HG03103 (cell line): ENCODE results near the gene CAMKK2.
"Not testable (repeated sequence)": the region's sequence is repeated elsewhere in the genome, so short reads cannot be mapped to it uniquely, and the experiment has no call there.

Experiments
- ATAC-seq: cut with Tn5 transposase; IDR thresholded peaks from one replicate; pipeline ENCODE4 v1.9.1; 2021; ENCODE audit warnings: low read depth; ENCODE audit not compliant: unreplicated experiment

CAMKK2 gene

DNA sequence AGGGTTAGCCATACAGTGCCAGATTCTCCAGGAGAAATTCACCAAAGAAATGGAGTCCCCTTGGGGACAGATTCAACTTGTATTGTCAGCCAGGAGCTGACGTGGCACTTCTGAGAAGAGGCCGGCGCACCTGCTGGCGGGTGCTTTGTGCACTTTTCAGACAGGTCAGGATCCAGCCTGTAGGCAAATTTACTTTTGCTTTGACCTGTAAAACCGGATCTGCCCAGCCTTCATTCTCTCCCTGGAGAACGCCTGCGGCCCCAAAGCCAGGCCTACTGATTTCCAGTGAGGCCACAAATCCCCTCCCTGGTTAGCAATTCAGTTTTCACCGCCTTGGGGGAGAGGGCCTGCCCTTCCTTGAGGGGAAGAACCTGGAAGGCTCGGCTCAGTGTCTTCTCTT, 69.2 kb downstream of the CAMKK2 start:
- peak; percentile 55 for ATAC-seq

DNA sequence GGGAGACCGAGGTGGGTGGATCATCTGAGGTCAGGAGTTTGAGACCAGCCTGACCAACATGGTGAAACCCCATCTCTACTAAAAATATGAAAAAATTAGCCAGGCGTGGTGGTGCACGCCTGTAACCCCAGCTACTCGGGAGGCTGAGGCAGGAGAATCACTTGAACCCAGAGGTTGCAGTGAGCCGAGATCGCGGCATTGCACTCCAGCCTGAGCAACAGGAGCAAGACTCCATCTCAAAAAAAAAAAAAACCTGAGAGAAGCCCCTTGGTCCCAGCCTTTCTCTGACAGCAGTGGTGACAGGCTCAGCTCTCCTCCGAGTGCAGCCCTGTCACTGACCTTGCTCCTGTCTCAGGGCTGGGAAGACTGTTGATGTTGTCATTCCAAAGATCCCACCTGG, 69.6 kb downstream of the CAMKK2 start:
- not testable (repeated sequence) for ATAC-seq

DNA sequence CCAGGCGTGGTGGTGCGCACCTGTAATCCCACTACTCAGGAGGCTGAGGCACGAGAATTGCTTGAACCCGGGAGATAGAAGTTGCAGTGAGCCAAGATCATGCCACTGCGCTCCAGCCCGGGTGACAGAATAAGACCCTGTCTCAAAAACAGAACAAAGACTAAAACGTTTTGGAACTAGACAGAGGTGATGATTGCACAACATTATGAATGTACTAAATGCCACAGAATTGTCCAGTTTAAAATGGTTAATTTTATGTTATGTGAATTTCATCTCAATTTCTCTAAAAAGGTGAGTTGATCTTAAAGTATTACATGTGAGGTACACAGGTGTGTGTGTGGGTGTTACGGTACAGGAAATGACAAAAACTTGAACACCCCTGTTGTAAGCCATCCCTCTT, 70.1 kb downstream of the CAMKK2 start:
- ATAC-seq: no peak

DNA sequence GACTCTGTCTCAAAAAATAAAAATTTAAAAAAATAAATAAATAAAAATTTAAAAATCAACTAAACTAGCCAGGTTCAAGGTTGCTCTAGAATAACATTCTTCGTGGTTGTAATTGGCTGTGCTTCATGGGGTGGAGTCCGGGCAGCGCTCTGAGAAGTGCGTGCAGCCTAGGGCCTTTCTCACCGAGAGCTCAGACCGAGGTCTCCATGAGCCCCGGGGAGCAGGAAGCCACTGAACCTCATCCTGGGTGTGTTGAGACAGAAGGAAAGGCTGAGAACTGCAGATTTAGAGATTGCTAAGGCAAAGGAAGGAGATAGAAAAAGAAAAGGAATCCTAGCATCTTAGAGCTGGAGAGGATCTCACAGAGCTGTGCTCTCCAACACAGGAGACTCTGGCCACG, 71.9 kb downstream of the CAMKK2 start:
- no peak for ATAC-seq

DNA sequence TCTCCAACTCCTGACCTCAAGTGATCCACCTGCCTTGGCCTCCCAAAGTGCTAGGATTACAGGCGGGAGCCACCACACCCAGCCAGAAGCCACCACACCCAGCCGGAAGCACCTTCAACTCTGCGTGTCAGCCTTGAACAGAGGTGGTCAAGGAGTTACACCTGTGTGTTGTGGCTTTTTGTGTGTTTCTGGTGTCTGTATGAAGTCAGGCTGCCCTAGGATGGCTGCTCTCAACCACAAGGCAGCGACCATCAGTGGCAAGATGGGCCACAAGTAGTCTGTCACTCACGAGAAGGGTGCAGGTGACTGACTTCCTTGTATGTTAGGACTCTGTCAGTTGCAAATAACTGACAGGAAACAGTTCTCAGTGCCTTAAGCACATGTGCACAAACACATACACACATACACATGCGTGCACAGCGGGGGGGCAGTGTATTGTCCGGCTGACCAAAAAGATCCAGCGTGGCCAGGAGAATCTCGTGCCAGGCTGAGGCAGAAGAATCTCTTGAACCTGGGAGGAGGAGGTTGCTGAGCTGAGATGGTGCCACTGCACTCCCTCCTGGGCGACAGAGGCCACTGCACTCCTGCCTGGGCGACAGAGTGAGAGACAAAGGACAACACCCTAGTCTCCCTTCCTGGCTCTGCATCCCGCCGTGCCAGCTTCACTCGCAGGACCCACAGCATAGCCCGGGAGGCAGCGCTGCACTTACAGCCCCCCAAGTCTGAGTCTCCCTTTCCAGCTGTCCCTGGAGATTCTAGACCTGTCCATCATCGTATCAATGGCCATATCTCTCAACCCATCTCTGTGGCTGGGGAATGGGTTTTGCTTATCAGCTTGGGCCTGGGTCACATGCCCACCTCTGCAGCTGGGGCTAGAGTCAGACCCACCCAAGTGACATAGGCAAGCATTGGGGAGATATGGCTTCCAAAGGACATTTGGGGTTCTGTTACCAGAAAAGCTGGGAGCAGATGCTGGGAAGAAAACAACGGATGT, 72.9 kb downstream of the CAMKK2 start:
- ATAC-seq: no peak

DNA sequence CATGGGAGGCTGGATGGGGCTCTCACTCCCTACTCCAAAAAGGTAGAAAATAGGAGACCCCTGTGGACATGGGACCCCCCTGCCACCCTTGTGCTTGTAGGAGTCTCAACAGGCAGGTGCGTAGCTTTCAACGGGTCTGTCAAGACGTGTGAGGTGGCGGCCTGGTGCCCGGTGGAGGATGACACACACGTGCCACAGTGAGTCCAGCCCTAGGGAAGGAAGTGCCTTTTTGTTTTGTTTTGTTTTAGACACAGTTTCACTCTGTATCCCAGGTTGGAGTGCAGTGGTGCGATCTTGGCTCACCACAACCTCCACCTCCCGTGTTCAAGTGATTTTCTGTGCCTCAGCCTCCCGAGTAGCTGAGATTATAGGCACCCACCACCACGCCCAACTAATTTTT, 73.7 kb downstream of the CAMKK2 start:
- no peak for ATAC-seq

DNA sequence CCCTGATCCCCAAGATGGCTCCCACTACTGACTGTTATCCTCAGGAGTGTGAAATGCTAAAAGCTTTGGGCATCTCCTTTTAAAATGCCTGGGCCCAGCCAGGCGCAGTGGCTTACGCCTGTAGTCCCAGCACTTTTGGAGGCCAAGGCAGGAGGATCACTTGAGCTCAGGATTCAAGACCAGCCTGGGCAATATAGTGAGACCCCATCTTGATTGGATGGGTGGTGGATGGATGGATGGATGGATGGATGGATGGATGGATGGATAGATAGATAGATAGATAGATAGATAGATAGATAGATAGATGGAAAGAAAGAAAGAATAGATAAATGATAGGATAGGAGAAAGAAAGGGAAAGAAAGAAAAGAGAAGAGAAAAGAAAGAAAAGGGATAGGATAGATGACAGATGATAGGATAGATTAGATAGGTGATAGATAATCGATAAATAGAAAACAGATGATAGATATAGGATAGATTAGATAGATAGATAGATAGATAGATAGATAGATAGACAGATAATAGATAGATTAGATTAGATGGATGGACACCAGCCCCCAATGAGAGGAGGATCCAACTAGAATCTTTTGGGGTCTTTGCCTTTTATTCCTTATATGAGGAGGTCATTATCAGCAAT, 77.0 kb downstream of the CAMKK2 start:
- ATAC-seq: no peak

DNA sequence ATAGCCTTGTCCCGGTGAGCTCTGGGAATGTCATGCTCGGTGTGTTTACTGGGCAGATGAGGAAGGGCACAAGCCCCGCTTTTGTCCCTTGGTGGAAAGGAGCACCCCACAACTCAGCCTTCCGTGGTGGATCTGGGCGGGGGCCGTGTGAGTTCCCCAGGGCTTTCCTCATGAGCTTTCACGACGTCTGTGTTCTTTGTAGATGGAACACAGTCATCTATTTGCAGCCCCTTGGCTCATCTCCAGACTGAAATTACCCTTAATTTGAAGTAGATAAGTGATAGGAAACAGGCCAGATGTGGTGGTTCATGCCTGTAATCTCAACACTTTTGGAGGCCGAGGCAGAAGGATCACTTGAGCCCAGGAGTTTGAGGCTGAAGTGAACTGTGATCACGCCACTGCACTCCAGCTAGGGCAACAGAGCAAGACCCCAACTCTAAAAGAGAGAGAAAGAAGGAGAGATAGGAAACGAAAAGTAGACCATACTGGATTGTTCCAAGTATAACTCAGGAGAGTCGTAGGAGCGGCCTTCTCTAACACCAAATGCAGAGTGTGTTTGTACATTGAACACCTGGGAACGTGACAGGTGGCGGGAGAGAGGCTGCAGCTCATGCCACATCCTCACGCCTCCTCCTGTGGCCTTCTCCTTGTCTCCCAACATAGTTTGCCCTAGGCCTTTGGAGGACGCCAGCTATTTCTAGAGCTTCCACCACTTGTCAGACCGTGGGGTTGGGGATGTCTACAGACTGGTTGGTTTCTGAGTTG, 77.7 kb downstream of the CAMKK2 start:
- ATAC-seq: no peak

DNA sequence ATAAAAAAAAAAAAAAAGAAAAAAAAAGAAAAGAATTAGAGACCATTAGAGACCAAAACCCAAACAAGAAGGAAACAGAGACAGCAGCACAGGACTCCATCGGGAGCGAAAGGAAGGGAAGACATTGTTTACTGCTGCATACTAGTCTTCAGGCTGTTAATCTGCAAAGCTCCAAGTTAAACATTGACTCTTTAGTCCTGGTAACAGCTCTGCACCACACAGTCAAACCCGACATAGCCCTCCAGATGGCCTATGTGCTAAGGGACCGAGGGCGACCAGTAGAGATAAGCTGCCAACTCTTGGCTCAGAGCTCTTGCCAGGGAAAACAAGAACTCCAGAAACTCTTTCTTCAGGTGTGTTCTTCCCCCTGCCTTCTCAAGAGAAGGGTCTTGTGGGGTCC, 78.7 kb downstream of the CAMKK2 start:
- no peak for ATAC-seq

DNA sequence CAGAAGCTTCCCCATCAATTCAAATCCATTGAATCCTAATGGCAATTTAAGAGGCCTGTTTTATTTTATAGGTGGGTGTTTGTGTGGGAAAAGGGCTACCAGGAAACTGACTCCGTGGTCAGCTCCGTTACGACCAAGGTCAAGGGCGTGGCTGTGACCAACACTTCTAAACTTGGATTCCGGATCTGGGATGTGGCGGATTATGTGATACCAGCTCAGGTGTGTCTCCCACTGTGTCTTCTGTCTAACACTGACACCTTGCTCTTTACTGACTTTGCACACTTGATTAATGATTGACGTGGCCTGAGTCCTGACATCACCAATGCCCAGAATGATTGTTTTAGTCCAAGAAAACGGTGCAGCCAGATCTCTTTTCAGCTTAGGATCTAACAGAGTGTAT, 79.4 kb downstream of the CAMKK2 start:
- ATAC-seq: no peak

DNA sequence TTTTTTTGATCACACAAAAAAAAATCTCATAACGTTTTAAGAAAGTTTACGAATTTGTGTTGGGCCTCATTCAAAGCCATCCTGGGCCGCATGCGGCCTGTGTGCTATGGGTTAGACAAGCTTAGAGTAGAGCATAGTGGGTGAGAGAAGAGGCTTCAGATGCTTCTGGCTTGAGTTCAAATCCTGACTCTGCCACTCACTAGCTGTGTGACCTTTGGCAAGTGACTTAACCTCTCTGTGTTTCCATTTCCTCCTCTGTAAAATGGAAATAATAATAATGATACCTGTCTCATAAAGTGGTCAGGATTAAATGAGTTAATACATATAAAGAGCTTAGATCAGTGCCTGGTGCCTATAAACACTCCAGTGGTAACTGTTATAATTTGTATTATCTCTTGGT, 80.4 kb downstream of the CAMKK2 start:
- ATAC-seq: no peak

DNA sequence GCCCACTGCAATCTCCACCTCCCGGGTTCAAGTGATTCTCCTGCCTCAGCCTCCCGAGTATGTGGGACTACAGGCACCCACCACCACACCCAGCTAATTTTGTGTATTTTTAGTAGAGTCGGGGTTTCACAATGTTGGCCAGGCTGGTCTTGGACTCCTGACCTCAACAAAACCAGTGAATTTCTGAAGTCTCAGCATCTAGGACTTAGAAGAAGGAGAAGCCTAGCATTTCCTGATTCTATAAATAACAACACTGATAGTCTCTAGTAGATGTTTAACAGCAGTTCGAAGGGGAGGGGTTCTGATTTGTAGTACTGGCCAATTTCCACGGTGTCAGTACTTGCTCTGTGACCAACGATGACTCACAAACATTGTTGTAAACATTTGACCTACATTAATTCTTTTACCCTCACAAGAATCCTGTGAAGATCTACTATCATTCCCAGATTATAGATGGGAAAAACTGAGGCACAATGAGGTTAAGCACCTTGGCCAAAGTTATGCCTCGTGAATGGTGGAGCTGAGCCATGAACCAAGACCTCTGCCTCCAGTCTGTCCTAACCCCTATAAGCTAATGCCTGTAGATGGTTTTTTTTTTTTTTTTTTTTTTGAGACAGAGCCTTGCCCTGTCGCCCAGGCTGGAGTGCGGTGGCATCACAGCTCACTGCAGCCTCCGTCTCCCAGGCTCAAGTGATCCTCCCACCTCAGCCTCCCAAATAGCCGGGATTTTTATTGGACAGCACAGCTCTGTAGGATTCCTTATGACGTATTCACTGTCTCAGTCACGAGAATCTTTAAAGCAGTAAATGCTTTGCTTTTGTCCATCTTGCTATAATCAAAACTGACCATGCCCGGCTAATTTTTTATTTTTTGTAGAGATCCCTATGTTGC, 81.4 kb downstream of the CAMKK2 start:
- no peak for ATAC-seq

DNA sequence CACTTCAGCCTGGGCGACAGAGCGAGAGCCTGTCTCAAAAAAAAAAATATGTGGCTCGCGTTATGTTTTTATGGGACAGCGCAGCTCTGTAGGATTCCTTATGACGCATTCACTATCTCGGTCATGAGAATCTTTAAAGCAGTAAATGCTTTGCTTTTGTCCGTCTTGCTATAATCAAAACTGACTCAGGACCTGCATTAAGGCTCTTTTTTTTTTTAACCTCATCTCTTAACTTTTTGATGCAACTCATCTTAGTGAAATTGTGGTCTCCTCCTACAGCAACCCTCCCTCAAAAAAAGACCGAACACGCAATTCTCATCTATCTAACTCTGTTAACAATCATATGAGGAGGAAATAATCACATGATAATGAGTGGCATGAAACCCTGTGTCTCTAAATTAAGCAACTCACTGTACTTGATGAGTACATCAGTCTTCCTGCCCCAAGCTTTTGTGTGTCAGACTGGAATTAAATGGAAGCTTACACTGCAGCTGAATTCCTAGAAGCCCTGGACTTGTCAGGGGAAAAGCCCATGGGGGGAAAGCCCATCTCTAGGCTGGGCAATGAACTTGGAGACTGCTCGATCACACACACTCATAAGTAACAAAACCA, 82.2 kb downstream of the CAMKK2 start:
- ATAC-seq: no peak

DNA sequence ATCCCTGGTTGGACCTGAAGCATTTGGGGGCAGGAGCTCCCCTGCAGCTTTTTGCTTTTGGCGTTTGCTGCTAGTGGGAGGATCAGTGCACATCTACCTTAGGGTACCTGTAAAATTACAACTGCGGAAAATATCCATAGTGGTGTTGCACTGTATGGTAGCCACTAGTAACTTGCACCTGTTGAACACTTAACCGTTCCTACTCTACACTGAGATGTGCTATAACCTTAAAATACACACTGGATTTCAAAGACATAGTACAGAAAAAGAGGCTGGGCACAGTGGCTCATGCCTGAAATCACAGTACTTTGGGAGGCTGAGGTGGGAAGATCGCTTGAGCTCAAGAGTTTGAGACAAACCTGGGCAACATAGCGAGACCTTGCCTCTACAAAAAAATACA, 83.6 kb downstream of the CAMKK2 start:
- no peak for ATAC-seq

DNA sequence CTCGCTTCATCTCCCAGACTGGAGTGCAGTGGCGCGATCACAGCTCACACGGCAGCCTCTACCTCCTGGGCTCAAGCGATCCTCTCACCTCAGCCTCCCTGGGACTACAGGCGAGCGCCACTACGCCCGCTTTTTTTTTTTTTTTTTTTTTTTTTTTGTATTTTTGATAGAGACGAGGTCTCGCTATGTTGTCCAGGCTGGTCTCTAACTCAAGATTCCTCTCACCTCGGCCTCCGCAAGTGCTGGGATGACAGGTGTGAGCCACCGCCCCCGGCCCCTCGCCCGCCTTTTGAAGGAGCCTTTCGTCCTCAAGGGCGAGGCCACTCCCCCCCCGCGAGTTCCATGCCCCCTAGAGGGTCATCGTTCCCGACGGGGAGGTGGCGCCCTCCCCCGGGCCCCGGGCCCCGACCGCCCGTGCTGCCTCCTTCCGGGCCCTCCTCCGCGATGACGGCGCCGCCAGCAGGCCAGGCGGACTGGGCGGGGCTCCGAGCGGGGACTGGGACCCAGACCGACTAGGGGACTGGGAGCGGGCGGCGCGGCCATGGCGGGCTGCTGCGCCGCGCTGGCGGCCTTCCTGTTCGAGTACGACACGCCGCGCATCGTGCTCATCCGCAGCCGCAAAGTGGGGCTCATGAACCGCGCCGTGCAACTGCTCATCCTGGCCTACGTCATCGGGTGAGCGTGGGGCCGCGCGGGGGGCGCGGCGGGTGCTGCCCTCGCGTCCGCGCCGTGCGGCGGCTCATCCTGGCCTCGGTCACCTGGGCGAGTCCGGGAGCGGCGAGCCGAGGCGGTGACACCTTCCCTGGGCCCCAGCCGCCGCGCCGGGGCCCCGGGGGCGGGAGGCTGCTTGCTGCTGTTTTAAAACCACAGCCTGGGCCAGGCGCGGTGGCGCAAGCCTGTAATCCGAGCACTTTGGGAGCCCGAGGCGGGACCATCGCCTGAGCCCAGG, 86.6 kb downstream of the CAMKK2 start, which contains the start of gene P2RX4:
Gene P2RX4 (plus strand): TSS at position 506 of the 949 bp plus-strand sequence. CDS start 36 bp downstream, at position 542.
- peak; percentile 73 for ATAC-seq

DNA sequence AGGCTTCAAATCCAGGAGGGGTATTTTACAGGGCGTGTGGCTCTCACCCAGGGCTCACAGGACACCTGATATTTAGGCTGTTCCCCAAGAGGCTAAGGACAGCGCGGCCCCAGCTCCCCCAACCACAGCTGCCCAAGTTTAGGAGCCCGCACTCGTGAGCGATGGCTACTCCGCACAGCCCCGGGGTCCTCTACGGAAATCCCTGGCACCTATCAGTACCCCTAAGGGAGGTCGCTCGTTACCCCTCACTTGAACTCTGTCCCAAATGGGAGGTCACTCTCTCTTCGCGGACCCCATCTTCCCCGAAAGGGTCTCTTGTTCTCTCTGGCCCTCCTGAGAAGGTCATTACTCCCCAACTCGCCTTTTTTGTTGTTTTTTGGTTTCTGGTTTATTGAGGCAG, 87.3 kb downstream of the CAMKK2 start:
- ATAC-seq: no peak

DNA sequence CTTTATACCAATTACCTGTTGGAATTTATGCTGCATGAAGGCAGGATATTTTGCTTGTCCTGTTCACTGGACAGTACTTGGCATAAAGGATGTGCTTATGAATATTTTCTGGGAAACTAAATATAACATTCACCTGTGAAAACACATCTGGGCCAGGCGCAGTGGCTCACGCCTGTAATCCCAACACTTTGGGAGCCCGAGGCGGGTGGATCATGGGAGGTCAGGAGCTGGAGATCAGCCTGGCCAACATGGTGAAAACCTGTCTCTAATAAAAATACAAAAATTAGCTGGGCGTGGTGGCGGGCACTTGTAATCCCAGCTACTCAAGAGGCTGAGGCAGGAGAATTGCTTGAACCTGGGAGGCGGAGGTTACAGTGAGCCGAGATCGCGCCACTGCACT, 87.9 kb downstream of the CAMKK2 start:
- ATAC-seq: not testable (repeated sequence)

DNA sequence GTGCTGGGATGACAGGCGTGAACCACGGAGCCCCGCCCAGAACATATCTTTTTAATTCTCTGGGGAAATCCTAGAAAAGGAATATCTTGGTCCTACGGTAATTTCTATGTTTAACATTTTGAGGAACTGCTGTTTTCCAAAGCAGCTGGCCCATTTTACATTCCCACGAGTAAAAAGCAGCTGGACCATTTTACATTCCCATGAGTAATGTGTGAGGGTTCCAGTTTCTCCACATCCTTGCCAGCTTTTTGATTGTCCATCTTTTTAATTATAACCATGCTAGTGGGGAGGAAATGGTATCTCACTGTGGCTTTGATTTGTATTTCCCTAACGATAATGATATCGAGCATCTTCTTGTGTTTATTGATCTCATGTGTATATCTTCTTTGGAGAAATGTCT, 91.0 kb downstream of the CAMKK2 start:
- no peak for ATAC-seq

DNA sequence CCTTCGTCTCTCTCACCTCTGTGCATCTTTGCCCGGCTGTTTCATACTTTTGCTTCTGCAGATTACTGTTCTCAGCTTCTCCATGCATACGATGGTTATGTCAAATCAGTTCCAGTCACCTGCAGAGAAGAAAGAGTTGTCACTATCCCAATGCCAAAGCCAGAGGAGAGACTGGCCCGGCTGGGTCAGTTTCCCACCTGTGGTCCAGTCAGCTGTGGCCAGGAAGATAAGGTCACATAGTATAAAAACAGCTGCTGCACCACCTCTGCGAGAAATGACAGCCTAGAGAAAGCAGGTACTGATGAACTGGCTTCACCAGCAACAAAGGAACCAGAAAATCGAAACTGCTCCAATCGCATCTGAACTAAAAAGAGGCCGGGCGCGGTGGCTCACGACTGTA, 93.0 kb downstream of the CAMKK2 start:
- no peak for ATAC-seq
